GM10248 (cell line): ENCODE measurements around the gene FTCDNL1.

Source experiments
- CTCF ChIA-PET: fragments of 300-600 bp; sonication (Branson Sonifier 250); formaldehyde crosslinking; extraction: SDS; loops from one replicate; lab custom pipeline; 2021; ENCODE audit warnings: antibody characterized with exemption; lab: Yijun Ruan, JAX
- POLR2A ChIA-PET: fragments of 350-650 bp; sonication (Branson Sonifier 250); formaldehyde crosslinking; extraction: SDS; loops from one replicate; lab custom pipeline; 2020; ENCODE audit warnings: antibody characterized with exemption; lab: Yijun Ruan, JAX
- DNase-seq: peaks from one replicate; pipeline ENCODE4 v3.0.0; 2012; ENCODE audit errors: extremely low spot score
- CTCF ChIP-seq: IDR thresholded peaks from 2 replicates; pipeline ENCODE4 v1.5.1; 2012; ENCODE audit warnings: mild to moderate bottlenecking, low read depth; ENCODE audit errors: extremely low read depth, missing control alignments, control extremely low read depth

The FTCDNL1 gene

DNA sequence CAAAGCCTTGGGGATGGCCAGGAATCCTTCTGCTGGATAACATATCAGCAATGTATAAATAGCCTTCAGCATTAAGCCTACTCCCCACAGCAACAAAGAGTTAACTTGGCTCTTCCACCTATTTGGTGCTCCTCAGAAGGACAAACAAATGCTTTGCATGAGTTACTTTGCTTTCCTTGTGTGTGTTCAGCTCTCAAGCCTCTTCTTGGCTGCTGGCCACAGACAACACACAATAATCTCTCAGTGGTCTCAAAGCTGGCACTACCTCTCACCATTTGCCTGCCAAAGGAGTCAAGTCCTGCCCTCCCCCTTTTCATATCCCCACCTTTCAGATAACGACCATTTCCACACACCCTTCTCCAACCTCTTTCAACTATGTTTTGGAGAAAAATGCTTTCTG lies 17.5 kb downstream of the FTCDNL1 start:
- TF ChIP-seq CTCF = no peak
- ChIA-PET POLR2A (no interaction called here), CTCF (interaction anchor here (1.0 to 1.8 kb wide), 2 partner anchors 9 to 13 kb away, joined by 3 to 5 read pairs; no protein-coding TSS in a partner anchor)
- DNase-seq = no peak

GRCh38 chr2:199830531-199830930 lies 20.5 kb downstream of the FTCDNL1 start:
- TF ChIP-seq CTCF = no peak
- CTCF ChIA-PET = interaction anchor here (1.2 kb wide), 1 partner anchor 1531 kb away, joined by 4 read pairs; no protein-coding TSS in a partner anchor
- POLR2A ChIA-PET = no interaction called here

DNA sequence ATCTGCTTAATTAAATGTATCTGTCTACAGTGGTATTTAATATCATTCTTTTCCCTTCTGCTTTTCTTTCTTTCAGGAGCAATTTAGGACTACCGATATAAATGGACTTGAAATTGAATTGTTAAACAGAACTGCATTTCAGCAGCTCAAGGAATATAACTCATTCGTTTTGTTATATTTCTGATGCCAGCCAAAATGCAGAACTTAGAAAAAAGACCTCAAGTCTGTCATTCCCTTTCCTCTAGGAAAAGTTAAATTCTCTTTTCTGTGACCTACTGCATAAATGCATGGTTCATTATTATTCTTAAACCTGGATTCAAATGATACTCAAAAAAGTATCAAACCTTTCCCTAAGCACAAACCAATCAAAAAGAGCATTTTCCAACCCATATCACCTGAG lies 21.4 kb downstream of the FTCDNL1 start:
- ChIA-PET CTCF (interaction anchor here (1.2 to 1.9 kb wide), 2 partner anchors 53 to 1530 kb away, joined by 4 read pairs; no protein-coding TSS in a partner anchor), POLR2A (no interaction called here)
- TF ChIP-seq CTCF = no peak
- no peak for DNase-seq

More at GRCh38 chr2:199830531-199830930, 20.5 kb downstream of the FTCDNL1 start:
- no peak for DNase-seq

DNA sequence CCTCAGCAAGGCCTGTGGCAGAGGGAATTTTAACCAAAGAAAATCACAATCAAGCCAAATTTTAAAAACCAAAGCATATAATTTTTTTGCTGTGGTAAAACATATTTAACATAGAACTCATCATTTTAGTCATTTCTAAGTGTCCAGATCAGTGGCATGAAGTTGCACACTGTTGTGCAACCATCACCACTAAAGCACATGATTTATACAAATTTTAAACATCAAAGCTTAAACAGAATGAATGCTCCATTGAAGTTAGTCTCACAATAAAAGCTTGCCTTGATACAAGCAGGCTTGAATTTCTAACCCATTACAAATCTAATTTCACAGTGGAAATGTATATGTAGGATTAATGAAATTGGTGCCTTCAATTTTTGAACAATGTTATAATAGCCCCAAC lies 31.2 kb downstream of the FTCDNL1 start:
- POLR2A ChIA-PET = no interaction called here
- CTCF ChIA-PET = interaction anchor here (1.2 kb wide), 1 partner anchor 10 kb away, joined by 4 read pairs; no protein-coding TSS in a partner anchor
- no peak for TF ChIP-seq CTCF
- DNase-seq = no peak

DNA sequence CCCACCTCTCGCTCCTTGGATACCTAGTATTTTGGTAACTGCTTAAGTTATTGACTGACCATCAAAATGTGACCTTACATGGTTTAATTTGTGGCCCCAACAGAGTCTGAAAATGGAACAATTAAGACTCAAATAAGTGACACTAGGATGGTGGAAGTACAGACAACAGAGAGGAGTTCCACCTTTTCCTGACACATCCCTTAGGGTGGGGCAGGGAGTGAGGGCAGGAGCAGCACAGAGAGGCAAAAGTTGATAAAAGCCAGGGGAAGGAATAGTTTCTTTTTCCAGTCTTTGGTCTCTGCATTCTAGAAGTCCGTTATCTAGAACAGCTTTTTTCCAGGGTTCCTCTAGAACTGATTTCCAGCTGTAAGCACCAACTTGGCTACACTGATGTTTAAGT lies 32.2 kb downstream of the FTCDNL1 start:
- TF ChIP-seq CTCF = no peak
- ChIA-PET POLR2A (no interaction called here), CTCF (interaction anchor here (1.2 kb wide), 1 partner anchor 9 kb away, joined by 4 read pairs; no protein-coding TSS in a partner anchor)
- DNase-seq = no peak

DNA sequence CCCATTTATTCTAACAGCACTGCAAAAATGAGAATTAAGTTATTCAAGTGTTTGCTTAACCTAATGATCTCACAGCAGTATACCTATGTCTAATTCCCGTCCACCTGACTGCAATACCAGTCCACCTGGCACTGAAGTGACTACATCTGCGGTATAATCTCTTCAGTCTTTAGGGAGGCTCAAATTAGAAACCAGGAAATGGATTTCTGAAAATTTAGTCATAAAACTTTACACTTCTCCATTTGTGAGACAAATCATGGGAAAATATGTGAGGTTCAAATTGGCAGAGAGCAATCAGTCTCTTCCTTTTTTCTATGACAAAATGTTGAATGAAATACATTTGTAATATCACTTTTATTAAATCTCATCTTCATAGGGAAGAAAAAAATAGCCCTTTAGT lies 33.0 kb downstream of the FTCDNL1 start:
- no peak for DNase-seq
- ChIA-PET POLR2A (no interaction called here), CTCF (no interaction called here)
- TF ChIP-seq CTCF = no peak
